NB4 (cell line): ENCODE results near the gene TACR1.

Experiments
- MYC ChIP-seq: IDR thresholded peaks from 2 replicates; pipeline ENCODE4 v1.6.1; 2011; ENCODE audit warnings: low read depth, low read length
- POLR2A ChIP-seq: IDR thresholded peaks from 2 replicates; pipeline ENCODE4 v1.6.1; 2011; ENCODE audit warnings: mild to moderate bottlenecking; ENCODE audit not compliant: insufficient read length; ENCODE audit errors: extremely low read depth
- TF ChIP-seq, protein P1 (sequence below): IDR thresholded peaks from one replicate; pipeline ENCODE4 v1.5.1; 2012; ENCODE audit warnings: low read depth, low read length

DNA sequence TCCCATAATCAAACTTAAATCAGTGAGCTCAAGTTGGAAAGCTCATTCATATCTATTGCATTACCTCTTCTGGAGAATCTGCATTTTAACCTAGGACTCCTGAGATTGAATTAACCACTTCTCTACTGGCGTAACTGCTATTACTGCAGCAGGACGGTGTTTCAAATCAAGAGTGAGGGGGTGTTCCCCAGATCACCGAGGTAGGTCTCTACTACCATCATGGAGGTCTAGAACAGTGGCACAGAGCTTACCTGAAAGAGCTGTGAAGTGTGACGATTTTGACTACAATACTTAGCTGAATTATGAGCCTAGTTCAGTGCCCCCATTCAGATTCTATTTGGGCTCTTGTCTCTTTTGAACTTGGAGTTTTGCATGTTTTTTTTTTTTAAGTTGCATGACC lies 121.4 kb downstream of the TACR1 start:
- TF ChIP-seq, protein P1, sequence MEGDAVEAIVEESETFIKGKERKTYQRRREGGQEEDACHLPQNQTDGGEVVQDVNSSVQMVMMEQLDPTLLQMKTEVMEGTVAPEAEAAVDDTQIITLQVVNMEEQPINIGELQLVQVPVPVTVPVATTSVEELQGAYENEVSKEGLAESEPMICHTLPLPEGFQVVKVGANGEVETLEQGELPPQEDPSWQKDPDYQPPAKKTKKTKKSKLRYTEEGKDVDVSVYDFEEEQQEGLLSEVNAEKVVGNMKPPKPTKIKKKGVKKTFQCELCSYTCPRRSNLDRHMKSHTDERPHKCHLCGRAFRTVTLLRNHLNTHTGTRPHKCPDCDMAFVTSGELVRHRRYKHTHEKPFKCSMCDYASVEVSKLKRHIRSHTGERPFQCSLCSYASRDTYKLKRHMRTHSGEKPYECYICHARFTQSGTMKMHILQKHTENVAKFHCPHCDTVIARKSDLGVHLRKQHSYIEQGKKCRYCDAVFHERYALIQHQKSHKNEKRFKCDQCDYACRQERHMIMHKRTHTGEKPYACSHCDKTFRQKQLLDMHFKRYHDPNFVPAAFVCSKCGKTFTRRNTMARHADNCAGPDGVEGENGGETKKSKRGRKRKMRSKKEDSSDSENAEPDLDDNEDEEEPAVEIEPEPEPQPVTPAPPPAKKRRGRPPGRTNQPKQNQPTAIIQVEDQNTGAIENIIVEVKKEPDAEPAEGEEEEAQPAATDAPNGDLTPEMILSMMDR = no peak
- TF ChIP-seq MYC (no peak), POLR2A (no peak)
